ENCODE measurements around the gene SH3GLB2.

The SH3GLB2 gene

DNA sequence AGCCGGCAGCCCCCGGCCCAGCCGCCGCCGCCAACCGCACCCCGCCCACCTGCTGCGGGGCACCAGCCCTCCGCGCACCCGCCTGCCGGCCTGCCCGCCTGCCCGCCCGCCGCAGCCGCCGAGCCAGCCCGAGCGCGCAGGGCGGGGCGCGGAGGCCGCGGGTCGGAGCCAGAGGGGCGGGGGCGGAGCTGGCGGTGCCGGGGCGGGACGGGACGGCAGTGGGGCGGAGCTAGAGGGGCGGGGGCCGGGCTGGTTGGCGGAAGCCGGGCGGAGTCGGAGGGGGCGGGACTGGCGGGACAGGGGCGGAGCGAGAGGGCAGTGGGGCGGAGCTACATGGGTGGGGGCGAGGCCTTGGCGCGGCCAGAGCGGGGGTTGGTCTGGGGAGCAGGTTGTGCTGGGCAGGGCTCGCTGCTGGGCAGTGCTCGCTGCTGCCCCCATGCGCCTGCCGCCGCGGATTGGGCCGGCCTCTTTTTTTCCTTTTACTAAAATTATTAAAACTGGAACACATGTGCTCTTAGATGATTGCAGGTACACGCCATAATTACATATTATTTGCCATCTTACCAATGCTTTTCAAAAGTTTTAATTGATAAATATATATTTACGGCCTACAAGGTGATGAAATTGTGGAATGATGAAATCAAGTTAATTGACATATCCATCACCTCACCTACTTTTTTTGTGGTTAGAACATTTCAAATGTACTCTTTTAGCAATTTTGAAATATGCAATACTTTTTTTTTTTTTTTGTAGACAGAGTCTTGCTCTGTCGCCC, at the start of gene SH3GLB2:
Gene SH3GLB2, minus strand, starts transcription at position 140 of the 775 bp plus-strand sequence. CDS start 177 bp downstream, outside the sequence.
- Histone ChIP-seq H2AFZ (ENCODE audit: low read depth, low read length) (no peak within 1 kb of the TSS), H3K4me1 (ENCODE audit: insufficient read depth, low read length) (peaks cover 31% of the 10 kb centered on the region), H3K36me3 (ENCODE audit: insufficient read depth, low read length) (no peaks in the 10 kb centered on the region)

GRCh38 chr9:129077236-129077635, 49.1 kb upstream of the SH3GLB2 start:
- no peak overlapping the region for H3K4me3 ChIP-seq (ENCODE audit: low read length)
- no peaks in the 10 kb centered on the region for H3K27me3 ChIP-seq (ENCODE audit: insufficient read depth, low read length)
- no peaks in the 10 kb centered on the region for H3K36me3 ChIP-seq (ENCODE audit: insufficient read depth, low read length)
- no peaks in the 10 kb centered on the region for H3K9me3 ChIP-seq (ENCODE audit: low read length)
- H2AFZ ChIP-seq (ENCODE audit: low read depth, low read length): no peak overlapping the region
- peaks cover 17% of the 10 kb centered on the region for H3K4me1 ChIP-seq (ENCODE audit: insufficient read depth, low read length)

More for the DNA sequence above, at the start of gene SH3GLB2:
- Histone ChIP-seq H3K27me3 (ENCODE audit: insufficient read depth, low read length) (no peaks in the 10 kb centered on the region), H3K4me3 (ENCODE audit: low read length) (peak within 1 kb of the TSS; percentile 81), H3K9me3 (ENCODE audit: low read length) (no peaks in the 10 kb centered on the region)

- no peaks in the 10 kb centered on the region for H3K9me3 ChIP-seq (ENCODE audit: low read length)
- H3K27me3 ChIP-seq (ENCODE audit: insufficient read depth, low read length): no peaks in the 10 kb centered on the region
- H2AFZ ChIP-seq (ENCODE audit: low read depth, low read length): no peak overlapping the region
- H3K4me1 ChIP-seq (ENCODE audit: insufficient read depth, low read length): peaks cover 11% of the 10 kb centered on the region
- H3K4me3 ChIP-seq (ENCODE audit: low read length): no peak overlapping the region
- H3K36me3 ChIP-seq (ENCODE audit: insufficient read depth, low read length): no peaks in the 10 kb centered on the region
These were observed 48.5 kb upstream of the SH3GLB2 start for GRCh38 chr9:129076640-129077037.

- Histone ChIP-seq H3K36me3 (ENCODE audit: insufficient read depth, low read length) (no peaks in the 10 kb centered on the region), H3K4me1 (ENCODE audit: insufficient read depth, low read length) (peaks cover 10% of the 10 kb centered on the region), H2AFZ (ENCODE audit: low read depth, low read length) (no peak overlapping the region), H3K9me3 (ENCODE audit: low read length) (no peaks in the 10 kb centered on the region), H3K4me3 (ENCODE audit: low read length) (no peak overlapping the region), H3K27me3 (ENCODE audit: insufficient read depth, low read length) (no peaks in the 10 kb centered on the region)
These were observed 48.0 kb upstream of the SH3GLB2 start for GRCh38 chr9:129075996-129076639.

GRCh38 chr9:129074106-129074505, 46.0 kb upstream of the SH3GLB2 start:
- H2AFZ ChIP-seq (ENCODE audit: low read depth, low read length): no peak overlapping the region

DNA sequence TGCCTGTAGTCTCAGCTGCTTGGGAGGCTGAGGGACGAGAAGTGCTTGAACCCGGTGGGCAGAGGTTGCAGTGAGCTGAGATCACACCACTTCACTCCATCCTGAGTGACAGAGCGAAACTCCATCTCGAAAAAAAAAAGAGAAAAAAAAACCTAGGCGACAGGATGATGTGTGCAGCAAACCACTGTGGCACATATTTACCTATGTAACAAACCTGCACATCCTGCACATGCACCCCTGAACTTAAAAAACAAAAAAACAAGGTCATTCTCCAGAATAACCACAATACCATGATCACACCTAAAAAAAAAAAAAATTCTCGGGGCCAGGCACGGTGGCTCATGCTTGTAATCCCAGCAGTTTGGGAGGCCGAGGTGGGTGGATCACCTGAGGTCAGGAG, 45.3 kb upstream of the SH3GLB2 start:
- Histone ChIP-seq H3K9me3 (ENCODE audit: low read length) (no peaks in the 10 kb centered on the region), H3K27me3 (ENCODE audit: insufficient read depth, low read length) (no peaks in the 10 kb centered on the region), H3K4me1 (ENCODE audit: insufficient read depth, low read length) (no peaks in the 10 kb centered on the region)

More at GRCh38 chr9:129074106-129074505, 46.0 kb upstream of the SH3GLB2 start:
- Histone ChIP-seq H3K4me1 (ENCODE audit: insufficient read depth, low read length) (no peaks in the 10 kb centered on the region), H3K9me3 (ENCODE audit: low read length) (no peaks in the 10 kb centered on the region), H3K36me3 (ENCODE audit: insufficient read depth, low read length) (no peaks in the 10 kb centered on the region), H3K27me3 (ENCODE audit: insufficient read depth, low read length) (no peaks in the 10 kb centered on the region), H3K4me3 (ENCODE audit: low read length) (no peak overlapping the region)

DNA sequence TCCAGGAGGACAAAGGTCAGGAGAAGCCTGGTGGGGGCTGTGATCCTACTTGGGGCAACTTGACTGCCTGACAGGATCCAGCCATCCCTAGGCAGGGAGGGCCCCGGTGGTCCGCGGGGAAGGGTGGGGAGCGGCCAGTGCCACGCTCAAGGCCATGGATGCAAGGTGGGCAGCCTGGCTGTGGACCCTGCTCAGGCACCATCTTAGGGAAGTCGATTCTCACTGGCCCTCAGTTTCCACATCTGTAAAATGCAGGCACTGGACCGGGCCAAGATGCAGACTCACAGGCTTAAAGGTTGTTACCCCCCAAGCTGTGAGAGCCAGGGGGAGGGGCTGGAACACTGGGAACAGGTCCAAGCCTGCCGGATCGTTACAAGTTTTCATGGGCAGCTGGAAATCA, 44.0 kb upstream of the SH3GLB2 start:
- Histone ChIP-seq H3K4me3 (ENCODE audit: low read length) (no peak overlapping the region), H2AFZ (ENCODE audit: low read depth, low read length) (no peak overlapping the region), H3K4me1 (ENCODE audit: insufficient read depth, low read length) (no peaks in the 10 kb centered on the region), H3K9me3 (ENCODE audit: low read length) (no peaks in the 10 kb centered on the region), H3K27me3 (ENCODE audit: insufficient read depth, low read length) (no peaks in the 10 kb centered on the region), H3K36me3 (ENCODE audit: insufficient read depth, low read length) (peaks cover 12% of the 10 kb centered on the region)

More for the DNA sequence above, 45.3 kb upstream of the SH3GLB2 start:
- Histone ChIP-seq H2AFZ (ENCODE audit: low read depth, low read length) (no peak overlapping the region), H3K4me3 (ENCODE audit: low read length) (no peak overlapping the region), H3K36me3 (ENCODE audit: insufficient read depth, low read length) (peaks cover 4% of the 10 kb centered on the region)

- H3K4me1 ChIP-seq (ENCODE audit: insufficient read depth, low read length): no peaks in the 10 kb centered on the region
- H3K36me3 ChIP-seq (ENCODE audit: insufficient read depth, low read length): peaks cover 13% of the 10 kb centered on the region
- H2AFZ ChIP-seq (ENCODE audit: low read depth, low read length): no peak overlapping the region
- no peaks in the 10 kb centered on the region for H3K9me3 ChIP-seq (ENCODE audit: low read length)
- H3K4me3 ChIP-seq (ENCODE audit: low read length): no peak overlapping the region
- no peaks in the 10 kb centered on the region for H3K27me3 ChIP-seq (ENCODE audit: insufficient read depth, low read length)
These were observed 43.5 kb upstream of the SH3GLB2 start for GRCh38 chr9:129071526-129072126.

DNA sequence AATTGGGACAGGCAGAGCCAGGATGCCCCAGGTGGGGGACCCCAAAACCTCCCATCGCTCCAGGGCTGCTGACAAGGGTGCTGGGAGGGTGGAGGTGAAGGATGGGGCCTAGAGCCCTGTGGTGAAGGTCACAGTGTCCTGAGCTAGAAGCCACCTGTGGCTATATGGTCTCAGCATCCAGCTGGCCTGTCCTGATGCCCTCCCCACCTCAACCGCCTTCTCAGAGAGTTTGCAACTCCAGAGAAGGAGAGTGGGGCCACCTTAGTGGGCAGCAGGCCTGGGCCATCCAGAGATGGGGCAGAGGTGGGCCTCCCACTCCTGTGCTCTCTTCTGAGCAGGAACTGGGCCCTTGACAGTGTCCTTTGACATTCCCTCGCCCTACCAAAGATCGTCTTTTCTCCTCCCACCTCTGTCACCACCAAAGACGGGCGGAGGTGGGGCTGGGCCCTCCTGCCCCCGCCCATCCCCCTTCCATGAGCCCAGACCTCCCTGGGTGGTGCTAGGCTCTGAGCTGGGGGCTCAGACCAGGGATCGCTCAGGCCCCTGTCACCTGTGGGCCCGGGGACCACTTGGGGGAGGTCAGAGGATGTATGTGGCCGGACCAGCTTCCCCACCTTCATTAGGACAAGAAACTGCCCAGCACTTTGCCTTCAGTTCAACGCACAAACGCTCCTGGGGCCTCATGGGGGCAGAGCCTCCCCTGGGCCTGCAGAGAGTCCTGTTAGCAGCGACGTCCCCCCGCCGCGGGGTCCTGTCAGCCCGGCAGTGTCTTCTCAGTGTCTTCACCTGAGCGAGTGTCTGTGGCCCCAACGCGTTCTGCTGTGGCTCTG, 42.8 kb upstream of the SH3GLB2 start:
- peaks cover 14% of the 10 kb centered on the region for H3K36me3 ChIP-seq (ENCODE audit: insufficient read depth, low read length)
- H3K4me3 ChIP-seq (ENCODE audit: low read length): no peak overlapping the region
- no peaks in the 10 kb centered on the region for H3K9me3 ChIP-seq (ENCODE audit: low read length)
- no peak overlapping the region for H2AFZ ChIP-seq (ENCODE audit: low read depth, low read length)
- no peaks in the 10 kb centered on the region for H3K27me3 ChIP-seq (ENCODE audit: insufficient read depth, low read length)
- no peaks in the 10 kb centered on the region for H3K4me1 ChIP-seq (ENCODE audit: insufficient read depth, low read length)

DNA sequence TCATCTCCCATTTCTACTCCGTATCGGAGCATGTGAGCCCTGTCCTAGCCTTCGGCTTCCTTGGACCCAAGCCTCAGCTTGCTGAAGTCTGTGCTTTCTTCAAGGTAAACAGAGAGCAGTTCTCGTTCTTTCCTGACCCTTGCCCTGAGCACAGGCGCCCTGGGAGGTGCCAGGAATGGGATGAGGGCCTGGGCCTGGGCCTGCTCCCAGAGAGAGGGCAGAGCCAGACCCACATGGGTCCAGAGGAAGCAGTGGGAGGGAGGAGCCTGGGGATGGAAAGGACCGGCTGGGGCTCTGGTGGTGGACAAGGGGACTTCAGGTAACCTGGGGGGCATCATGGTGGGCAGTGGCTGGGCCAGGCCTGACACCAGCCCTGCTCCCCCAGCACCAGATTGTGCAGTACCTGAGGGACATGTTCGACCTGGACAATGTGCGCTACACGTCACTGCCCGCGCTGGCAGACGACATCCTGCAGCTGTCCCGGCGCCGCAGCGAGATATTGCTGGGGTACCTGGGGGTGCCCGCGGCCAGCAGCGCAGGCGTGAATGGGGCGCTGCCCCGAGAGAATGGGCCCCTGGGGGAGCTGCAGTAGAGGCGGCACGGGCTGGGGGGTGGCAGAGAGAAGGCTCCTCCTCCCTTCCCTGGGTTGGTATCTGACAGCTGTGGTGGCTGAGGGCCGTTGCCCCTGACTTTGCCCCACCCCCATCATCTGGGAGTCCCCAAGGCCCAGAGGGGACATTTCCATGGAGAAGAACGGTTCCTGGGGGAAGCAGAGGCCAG, 41.9 kb upstream of the SH3GLB2 start:
- H3K36me3 ChIP-seq (ENCODE audit: insufficient read depth, low read length): peaks cover 18% of the 10 kb centered on the region

GRCh38 chr9:129068990-129069861, 41.1 kb upstream of the SH3GLB2 start:
- peaks cover 23% of the 10 kb centered on the region for H3K36me3 ChIP-seq (ENCODE audit: insufficient read depth, low read length)
- no peak overlapping the region for H3K4me3 ChIP-seq (ENCODE audit: low read length)
- no peaks in the 10 kb centered on the region for H3K9me3 ChIP-seq (ENCODE audit: low read length)
- no peaks in the 10 kb centered on the region for H3K27me3 ChIP-seq (ENCODE audit: insufficient read depth, low read length)
- no peaks in the 10 kb centered on the region for H3K4me1 ChIP-seq (ENCODE audit: insufficient read depth, low read length)
- no peak overlapping the region for H2AFZ ChIP-seq (ENCODE audit: low read depth, low read length)

More for the DNA sequence above, 41.9 kb upstream of the SH3GLB2 start:
- H2AFZ ChIP-seq (ENCODE audit: low read depth, low read length): no peak overlapping the region
- no peaks in the 10 kb centered on the region for H3K4me1 ChIP-seq (ENCODE audit: insufficient read depth, low read length)
- no peaks in the 10 kb centered on the region for H3K27me3 ChIP-seq (ENCODE audit: insufficient read depth, low read length)
- H3K9me3 ChIP-seq (ENCODE audit: low read length): no peaks in the 10 kb centered on the region
- H3K4me3 ChIP-seq (ENCODE audit: low read length): no peak overlapping the region

Measured in neuron (in vitro differentiated cells).